Endothelial cell of umbilical vein (primary cell): ENCODE results near the gene SLC35E4. TPM values are rescaled to one million over a fixed set of nuclear protein-coding genes. Genes with fewer than 3 reads are reported as not detected.

Experiments used
- BruUV-seq: library from RNA; stranded (reverse); fragments of 400-500 nt; replicated peaks from 2 replicates; lab custom pipeline; 2021; lab: Mats Ljungman, UMichigan
- CTCF ChIA-PET: fragments of 300-600, 350-600 bp; sonication (Branson Sonifier 250); formaldehyde crosslinking; loops from one replicate; lab custom pipeline; 2021; ENCODE audit warnings: antibody characterized with exemption, inconsistent platforms; lab: Charles Lee
- POLR2A ChIA-PET: fragments of 300-600, 350-600 bp; sonication (Branson Sonifier 250); formaldehyde crosslinking; loops from one replicate; lab custom pipeline; 2021; ENCODE audit warnings: antibody characterized with exemption, inconsistent platforms; lab: Charles Lee
- DNase-seq: peaks from one replicate; pipeline ENCODE4 v3.0.0-alpha.2; 2011; ENCODE audit warnings: low read depth, low spot score
- FAIRE-seq: peaks from 2 replicates; lab custom pipeline; 2011; peaks lifted over from hg19 to GRCh38; lab: Jason Lieb, UNC
- H2AFZ ChIP-seq: 2 replicates; pipeline ENCODE4 v1.6.0; 2012; ENCODE audit warnings: low read depth, low read length, control low read depth, inconsistent platforms
- H3K27ac ChIP-seq: 2 replicates; pipeline ENCODE4 v1.5.1; 2011; ENCODE audit warnings: low read depth, mild to moderate bottlenecking, control low read depth, low read length, moderate library complexity; ENCODE audit not compliant: insufficient read depth
- H3K27me3 ChIP-seq, 2 experiments: 2 replicates each; pipeline versions ENCODE4 v1.6.0 to v1.6.1; 2011; ENCODE audit warnings: low read length in 2 of 2, mixed read lengths in 1 of 2; ENCODE audit not compliant: control insufficient read depth in 2 of 2, insufficient read depth in 2 of 2
- H3K36me3 ChIP-seq, 2 experiments: 2 replicates in 1 of 2; 3 replicates in 1 of 2; pipeline ENCODE4 v1.5.1; 2011; ENCODE audit warnings: low read length in 2 of 2, mild to moderate bottlenecking in 1 of 2, moderate library complexity in 1 of 2; ENCODE audit not compliant: control insufficient read depth in 2 of 2, insufficient read depth in 2 of 2; ENCODE audit errors: extremely low read depth in 1 of 2
- H3K4me1 ChIP-seq: 3 replicates; pipeline ENCODE4 v1.5.1; 2011; ENCODE audit warnings: mild to moderate bottlenecking, low read length; ENCODE audit not compliant: control insufficient read depth, insufficient read depth; ENCODE audit errors: extremely low read depth
- H3K4me2 ChIP-seq: 2 replicates; pipeline ENCODE4 v1.6.1; 2011; ENCODE audit warnings: low read length, control low read depth, mixed read lengths; ENCODE audit not compliant: insufficient read depth
- H3K4me3 ChIP-seq, 3 experiments: fragments of 200-600 bp in 1 of 3; sonication (generic), shearing (Covaris generic) in 1 of 3; replicated peaks in 1 of 3; 2 replicates each; pipeline ENCODE4 v1.5.1; 2011 to 2016; ENCODE audit warnings: control low read depth in 3 of 3, low read length in 3 of 3, mild to moderate bottlenecking in 2 of 3, inconsistent platforms in 1 of 3, low read depth in 1 of 3, moderate library complexity in 1 of 3; ENCODE audit not compliant: insufficient read depth in 1 of 3
- H3K79me2 ChIP-seq: 2 replicates; pipeline ENCODE4 v1.6.0; 2012; ENCODE audit warnings: low read length, inconsistent platforms; ENCODE audit not compliant: control insufficient read depth, insufficient read depth
- H3K9ac ChIP-seq: replicated peaks from 2 replicates; pipeline ENCODE3; 2011; ENCODE audit warnings: low read length, control low read depth; ENCODE audit not compliant: insufficient read depth; ENCODE audit errors: extremely low read depth
- H3K9me1 ChIP-seq: replicated peaks from 3 replicates; pipeline ENCODE4 v1.6.0; 2011; ENCODE audit warnings: mild to moderate bottlenecking, low read length; ENCODE audit not compliant: control insufficient read depth, insufficient read depth; ENCODE audit errors: extremely low read depth
- H3K9me3 ChIP-seq: replicated peaks from 2 replicates; pipeline ENCODE4 v1.5.1; 2012; ENCODE audit warnings: low read length, inconsistent platforms; ENCODE audit not compliant: control insufficient read depth, insufficient read depth
- H4K20me1 ChIP-seq: replicated peaks from 2 replicates; pipeline ENCODE3; 2011; ENCODE audit warnings: mild to moderate bottlenecking, low read length; ENCODE audit not compliant: control insufficient read depth, insufficient read depth; ENCODE audit errors: extremely low read depth
- CTCF ChIP-seq, 2 donors: IDR thresholded peaks; 1 replicate in 1 of 2; 2 replicates in 1 of 2; pipeline ENCODE4 v1.5.1; 2011; ENCODE audit warnings: low read length in 2 of 2, mild to moderate bottlenecking in 2 of 2, moderate library complexity in 2 of 2, control low read depth in 1 of 2, inconsistent platforms in 1 of 2, low read depth in 1 of 2; ENCODE audit not compliant: insufficient read depth in 1 of 2; ENCODE audit errors: extremely low read depth in 1 of 2
- EZH2 ChIP-seq: IDR thresholded peaks from 2 replicates; pipeline ENCODE4 v1.6.1; 2012; ENCODE audit warnings: borderline replicate concordance, low read depth, mild to moderate bottlenecking, moderate library complexity, low read length, inconsistent platforms; ENCODE audit not compliant: severe bottlenecking
- FOS ChIP-seq: IDR thresholded peaks from 2 replicates; pipeline ENCODE4 v1.6.1; 2011; ENCODE audit warnings: mild to moderate bottlenecking, low read length, moderate library complexity, borderline replicate concordance; ENCODE audit not compliant: insufficient read depth
- GATA2 ChIP-seq: IDR thresholded peaks from 2 replicates; pipeline ENCODE4 v1.7.0; 2011; ENCODE audit warnings: low read depth, mild to moderate bottlenecking, moderate library complexity, mixed read lengths, low read length; ENCODE audit not compliant: insufficient read length, insufficient read depth
- JUN ChIP-seq: IDR thresholded peaks from 2 replicates; pipeline ENCODE4 v1.6.1; 2011; ENCODE audit warnings: borderline replicate concordance, low read depth; ENCODE audit not compliant: insufficient read length, insufficient read depth
- MAX ChIP-seq: IDR thresholded peaks from 2 replicates; pipeline ENCODE4 v1.6.1; 2011; ENCODE audit not compliant: insufficient read depth, insufficient read length
- MYC ChIP-seq: IDR thresholded peaks from one replicate; pipeline ENCODE4 v1.6.1; 2011; ENCODE audit warnings: mild to moderate bottlenecking, low read depth, low read length
- POLR2A ChIP-seq: IDR thresholded peaks from 2 replicates; pipeline ENCODE4 v1.6.1; 2012; ENCODE audit warnings: low read depth, mild to moderate bottlenecking, control low read depth, low read length
- POLR2AphosphoS5 ChIP-seq: IDR thresholded peaks from 2 replicates; pipeline ENCODE4 v1.6.1; 2012; ENCODE audit warnings: low read depth, mild to moderate bottlenecking, control low read depth, low read length, moderate library complexity; ENCODE audit not compliant: insufficient read depth
- dilution Hi-C: fragments of 300-500 bp; cut with MboI; formaldehyde crosslinking; loops from one replicate; pipeline ENCODE4 v1.15.0; 2019; ENCODE audit warnings: low sequenced_read_pairs; ENCODE audit not compliant: extremely low pct_ligation_motif_present
- intact Hi-C: fragments of 100-400 bp; cut with micrococcal nuclease; formaldehyde crosslinking; loops from one replicate; pipeline ENCODE4 v1.10.0; 2022
- polyA plus RNA-seq, 4 experiments: library from polyadenylated mRNA; depleted of rRNA in 3 of 4; stranded (reverse) in 3 of 4; unstranded in 1 of 4; fragments of >200 nt; gene quantifications; 2 replicates each; pipeline versions ENCODE4 v1.2.1 to v1.2.3, GENCODE V29; 2011 to 2012; ENCODE audit warnings: missing spikeins in 1 of 4
- total RNA-seq: library from RNA; stranded (reverse); gene quantifications from 2 replicates; pipeline ENCODE4 v1.2.3, GENCODE V29; 2021

The SLC35E4 gene
- total and polyA plus RNA-seq, 2 donors (not counting 3 experiments of a cell fraction or from before 2014, with no cell fraction given), result 10.7 to 15.3 TPM

DNA sequence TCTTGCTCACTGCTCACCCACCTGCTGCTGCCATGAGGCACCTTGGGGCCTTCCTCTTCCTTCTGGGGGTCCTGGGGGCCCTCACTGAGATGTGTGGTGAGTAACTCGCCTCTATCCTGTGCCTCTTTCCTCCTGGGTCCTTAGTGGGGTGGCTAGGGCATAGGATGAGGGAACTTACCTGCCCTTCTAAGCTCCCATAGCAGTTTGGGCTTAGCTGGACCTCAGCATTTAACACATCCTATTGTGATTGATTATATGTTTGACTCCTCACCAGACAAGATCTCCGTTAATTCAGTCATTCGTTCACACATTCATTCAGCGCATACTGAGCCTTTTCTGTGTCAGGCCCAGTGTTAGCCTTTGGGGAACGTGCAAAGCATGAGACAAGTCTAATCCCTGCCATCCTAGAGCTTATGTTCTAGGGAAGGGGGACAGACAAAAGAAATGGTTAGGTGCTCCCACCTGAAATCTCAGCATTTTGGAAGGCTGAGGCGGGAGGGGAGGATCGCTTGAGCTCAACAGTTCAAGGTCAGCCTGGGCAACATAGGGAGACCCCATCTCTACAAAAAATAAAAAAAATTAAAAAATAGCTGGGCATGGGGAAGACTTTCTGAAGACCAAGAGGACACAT, 28.2 kb upstream of the SLC35E4 start:
- Histone ChIP-seq H3K4me3 (peak overlapping the region in 2 of 3 experiments; percentile 21 to 35), H3K27ac (peak overlapping the region; percentile 73), H3K27me3 (no peaks in the 10 kb centered on the region), H3K9me1 (no peaks in the 10 kb centered on the region), H3K79me2 (no peaks in the 10 kb centered on the region), H3K9ac (peak overlapping the region; percentile 39), H3K36me3 (peaks cover 0 to 10% of the 10 kb centered on the region in 2 experiments), H3K9me3 (no peaks in the 10 kb centered on the region), H3K4me2 (peak overlapping the region; percentile 39), H4K20me1 (no peaks in the 10 kb centered on the region), H3K4me1 (peaks cover 37% of the 10 kb centered on the region), H2AFZ (no peak overlapping the region)
- dilution Hi-C loops (no loop called here), intact Hi-C loops (loop anchor here (1.0 to 10.0 kb wide), 4 partner anchors 27 to 215 kb away; partner anchors contain the start of gene MTFP1)
- CTCF ChIA-PET, result interaction anchor here (0.6 to 5.2 kb wide), 9 partner anchors 8 to 149 kb away, joined by 3 to 59 read pairs (median 6); partner anchors contain the start of genes PES1 and SLC35E4
- POLR2A ChIA-PET, result interaction anchor here (0.8 to 1.8 kb wide), 3 partner anchors 16 to 147 kb away, joined by 5 to 8 read pairs (median 8); partner anchors contain the start of gene PES1
- TF ChIP-seq MYC (no peak), JUN (no peak), EZH2 (no peak), POLR2A (no peak), FOS (no peak), MAX (no peak), GATA2 (no peak), CTCF (IDR thresholded peaks at IDR 0.05; ENCODE audit: extremely low read depth in 1 of 2, insufficient read depth in 1 of 2, low read depth in 1 of 2, low read length in 2 of 2) (no peak), POLR2AphosphoS5 (no peak)
- BruUV-seq, result TSS peak; percentile 73
- no peak for DNase-seq
- no peak for FAIRE-seq
